HL-60/S4 treated with retinoic acid at 250 ng/mL for 4 days and 3 days (cell line): Measurements from ENCODE around the gene TMEM253.

Experiments used
- in situ Hi-C: fragments of 300-500 bp; cut with MboI; formaldehyde crosslinking; loops from 2 replicates; pipeline ENCODE4 v1.7.0; 2022; ENCODE audit warnings: low sequenced_read_pairs

TMEM253 gene

GRCh38 chr14:21070610-21071224, 30.1 kb upstream of the TMEM253 start:
- in situ Hi-C loops: no loop called here

GRCh38 chr14:21071225-21072030, 29.4 kb upstream of the TMEM253 start:
- in situ Hi-C loops: no loop called here

DNA sequence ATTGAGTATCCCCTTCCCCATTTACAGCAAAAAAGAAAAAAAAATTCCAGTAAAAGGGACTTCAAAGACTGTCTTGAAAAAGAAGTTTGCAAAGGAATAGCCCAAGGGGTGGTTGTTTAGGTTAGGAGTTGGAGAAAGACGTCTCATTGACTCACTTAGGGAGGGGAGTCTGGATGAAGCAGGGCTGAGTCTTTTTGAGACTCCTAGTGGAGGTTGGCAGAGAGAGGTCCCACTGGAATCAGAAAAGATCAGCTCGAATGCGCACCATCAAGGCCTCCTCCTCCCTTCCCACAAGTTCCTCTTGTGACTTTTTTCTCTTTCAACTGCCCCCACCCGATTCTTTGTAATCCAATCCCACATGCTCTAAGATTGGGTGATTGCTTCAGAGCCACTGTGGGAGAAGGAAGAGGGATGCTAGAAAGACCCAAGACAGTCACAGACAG, 28.8 kb upstream of the TMEM253 start:
- in situ Hi-C loops: no loop called here

- in situ Hi-C loops: no loop called here
These were observed 28.0 kb upstream of the TMEM253 start for GRCh38 chr14:21072781-21073339.

- in situ Hi-C loops: no loop called here
These were observed 26.9 kb upstream of the TMEM253 start for GRCh38 chr14:21073921-21074320.

GRCh38 chr14:21074398-21075272, 26.2 kb upstream of the TMEM253 start:
- in situ Hi-C loops: no loop called here

- in situ Hi-C loops: no loop called here
These were observed 25.0 kb upstream of the TMEM253 start for GRCh38 chr14:21075719-21076437.

GRCh38 chr14:21077672-21078071, 23.2 kb upstream of the TMEM253 start:
- in situ Hi-C loops: no loop called here

GRCh38 chr14:21078287-21078686, 22.6 kb upstream of the TMEM253 start:
- in situ Hi-C loops: no loop called here

DNA sequence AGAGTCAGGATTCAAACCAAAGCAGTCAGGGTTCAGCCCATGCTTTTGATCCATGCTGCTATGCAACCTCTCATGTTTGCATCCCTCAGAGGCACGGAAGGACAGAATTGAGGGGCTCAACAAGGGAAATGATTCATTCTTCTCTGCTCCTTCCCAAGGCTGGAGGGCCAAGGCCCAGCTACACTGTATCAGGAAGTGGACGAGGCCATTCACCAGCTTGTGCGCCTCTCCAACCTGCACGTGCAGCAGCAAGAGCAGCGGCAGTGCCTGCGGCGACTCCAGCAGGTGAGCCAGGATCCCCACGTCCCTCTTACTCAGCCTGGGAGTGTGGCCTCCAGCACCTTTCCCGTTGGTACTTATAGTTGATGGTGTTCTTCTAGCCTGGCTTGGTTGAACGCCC, 22.1 kb upstream of the TMEM253 start:
- in situ Hi-C loops: no loop called here

DNA sequence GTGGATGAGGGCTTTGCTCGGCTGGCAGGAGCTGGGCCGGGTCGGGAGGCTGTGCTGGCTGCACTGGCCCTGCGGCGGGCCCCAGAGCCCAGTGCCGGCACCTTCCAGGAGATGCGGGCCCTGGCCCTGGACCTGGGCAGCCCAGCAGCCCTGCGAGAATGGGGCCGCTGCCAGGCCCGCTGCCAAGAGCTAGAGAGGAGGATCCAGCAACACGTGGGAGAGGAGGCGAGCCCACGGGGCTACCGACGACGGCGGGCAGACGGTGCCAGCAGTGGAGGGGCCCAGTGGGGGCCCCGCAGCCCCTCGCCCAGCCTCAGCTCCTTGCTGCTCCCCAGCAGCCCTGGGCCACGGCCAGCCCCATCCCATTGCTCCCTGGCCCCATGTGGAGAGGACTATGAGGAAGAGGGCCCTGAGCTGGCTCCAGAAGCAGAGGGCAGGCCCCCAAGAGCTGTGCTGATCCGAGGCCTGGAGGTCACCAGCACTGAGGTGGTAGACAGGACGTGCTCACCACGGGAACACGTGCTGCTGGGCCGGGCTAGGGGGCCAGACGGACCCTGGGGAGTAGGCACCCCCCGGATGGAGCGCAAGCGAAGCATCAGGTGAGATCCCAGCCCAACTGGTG, 19.2 kb upstream of the TMEM253 start:
- in situ Hi-C loops: no loop called here

DNA sequence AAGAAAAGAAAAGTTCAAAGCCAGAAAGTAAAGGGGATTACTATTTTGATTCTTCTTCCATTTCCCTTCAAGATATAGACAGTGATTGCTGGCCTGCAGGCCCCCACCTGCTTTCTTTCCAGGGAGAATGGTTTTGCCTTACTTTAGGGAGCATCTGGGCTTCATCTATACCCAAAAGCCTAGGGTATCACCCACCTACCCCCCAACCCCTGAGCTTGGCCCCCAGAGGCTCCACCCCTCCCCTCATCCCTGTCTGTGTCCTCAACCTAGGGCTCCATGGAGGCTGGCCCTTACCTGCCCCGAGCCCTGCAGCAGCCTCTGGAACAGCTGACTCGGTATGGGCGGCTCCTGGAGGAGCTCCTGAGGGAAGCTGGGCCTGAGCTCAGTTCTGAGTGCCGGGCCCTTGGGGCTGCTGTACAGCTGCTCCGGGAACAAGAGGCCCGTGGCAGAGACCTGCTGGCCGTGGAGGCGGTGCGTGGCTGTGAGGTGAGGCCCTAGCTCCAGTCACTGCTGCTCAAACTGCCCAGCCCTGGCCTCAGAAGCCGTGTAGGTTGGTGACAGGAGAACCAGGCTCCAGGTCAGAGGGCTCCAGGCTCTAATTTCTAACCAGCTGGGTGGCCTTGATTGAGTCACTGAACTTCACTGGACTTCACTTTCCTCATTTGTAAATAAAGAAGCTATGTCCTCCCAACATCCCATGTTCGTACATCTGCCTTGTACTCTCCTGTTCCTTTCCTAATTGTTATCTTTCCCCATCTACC, 17.1 kb upstream of the TMEM253 start:
- in situ Hi-C loops: no loop called here

- in situ Hi-C loops: no loop called here
These were observed 16.5 kb upstream of the TMEM253 start for GRCh38 chr14:21084396-21084795.

DNA sequence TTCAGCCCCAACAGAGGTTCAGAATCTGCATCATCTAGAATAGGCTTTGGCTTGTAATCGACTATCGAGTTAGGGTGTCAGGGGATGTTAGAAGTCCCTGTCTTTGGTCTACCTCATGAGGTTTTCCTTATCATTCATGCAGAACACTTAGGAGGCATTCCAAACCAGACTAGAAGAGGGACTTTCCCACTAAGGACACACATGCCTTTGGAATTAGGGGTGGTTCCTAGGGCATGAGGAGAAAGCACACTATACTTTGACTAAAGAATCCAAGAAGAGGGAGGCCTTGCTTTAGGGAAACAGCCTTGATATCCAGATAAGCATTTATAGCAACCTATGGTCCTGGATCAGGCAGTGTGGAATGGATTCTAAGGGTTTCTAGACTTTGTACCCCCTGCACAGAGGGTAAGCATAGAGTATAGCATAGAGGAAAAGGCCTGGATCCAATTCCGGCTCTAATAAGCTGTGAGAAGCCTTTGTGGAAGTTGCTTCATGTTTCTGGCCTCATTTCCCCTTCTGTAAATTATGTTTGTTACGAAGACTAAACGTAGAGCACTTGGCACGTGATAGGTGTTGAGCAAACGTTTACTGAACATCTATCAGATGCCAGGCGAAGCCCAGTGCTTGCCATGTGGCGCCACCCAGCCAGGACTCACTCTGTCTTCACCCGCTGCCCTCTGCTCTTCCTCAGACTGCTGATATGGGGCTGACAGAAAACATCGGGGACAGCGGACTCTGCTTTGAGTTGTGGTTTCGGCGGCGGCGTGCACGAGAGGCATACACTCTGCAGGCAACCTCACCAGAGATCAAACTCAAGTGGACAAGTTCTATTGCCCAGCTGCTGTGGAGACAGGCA, 15.6 kb upstream of the TMEM253 start:
- in situ Hi-C loops: no loop called here

DNA sequence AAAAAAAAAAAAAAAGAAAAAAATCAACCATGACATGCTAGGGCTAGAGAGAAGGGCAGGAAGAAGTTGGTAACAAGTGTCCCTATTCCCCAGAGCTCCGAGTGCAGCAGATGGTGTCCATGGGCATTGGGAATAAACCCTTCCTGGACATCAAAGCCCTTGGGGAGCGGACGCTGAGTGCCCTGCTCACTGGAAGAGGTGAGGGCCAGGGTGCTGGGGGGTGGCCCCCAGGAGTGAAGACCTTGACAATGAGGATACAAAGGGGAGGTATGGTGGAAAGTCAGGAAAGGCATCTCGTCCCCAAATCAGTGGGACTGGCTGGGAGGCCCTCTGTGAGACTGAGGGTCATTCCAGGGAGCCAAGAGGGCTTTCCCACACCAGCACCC, 14.0 kb upstream of the TMEM253 start:
- in situ Hi-C loops: no loop called here

- in situ Hi-C loops: no loop called here
These were observed 13.4 kb upstream of the TMEM253 start for GRCh38 chr14:21087294-21088091.

- in situ Hi-C loops: no loop called here
These were observed 12.2 kb upstream of the TMEM253 start for GRCh38 chr14:21088687-21089086.

DNA sequence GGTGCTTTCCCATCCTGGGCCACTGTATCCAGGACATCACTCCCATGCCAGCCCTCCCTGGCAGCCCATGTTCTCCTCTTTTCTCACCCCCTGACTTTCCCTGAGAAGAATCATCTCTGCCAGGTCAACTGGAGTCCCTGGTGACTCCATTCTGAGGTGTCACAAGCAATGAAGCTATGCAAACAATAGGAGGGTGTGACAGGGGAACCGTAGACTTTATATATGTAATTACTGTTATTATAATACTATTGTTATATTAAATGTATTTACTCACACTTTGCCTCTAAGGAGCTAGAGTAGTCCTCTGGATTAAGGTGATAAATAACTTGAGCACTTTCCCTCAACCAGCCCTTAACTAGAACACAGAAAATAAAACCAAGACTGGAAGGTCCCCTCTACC, 11.6 kb upstream of the TMEM253 start:
- in situ Hi-C loops: no loop called here
